H9 (cell line): ENCODE data around the gene NEURL3. TPM values are rescaled to one million over a fixed set of nuclear protein-coding genes. Genes with fewer than 3 reads are reported as not detected.

ENCODE experiments used
- DNase-seq: peaks from one replicate; pipeline ENCODE4 v3.0.0-alpha.2; 2017
- H2AFZ ChIP-seq: one replicate; pipeline ENCODE4 v1.6.1; 2013; ENCODE audit warnings: mild to moderate bottlenecking, low read length, control low read depth, moderate library complexity
- H2AK5ac ChIP-seq: 2 replicates; pipeline ENCODE4 v1.6.1; 2013; ENCODE audit warnings: low read length, control low read depth, mixed read lengths; ENCODE audit not compliant: insufficient read length
- H2BK120ac ChIP-seq: one replicate; pipeline ENCODE4 v1.6.1; 2013; ENCODE audit warnings: low read depth, mild to moderate bottlenecking, low read length, control low read depth, inconsistent platforms; ENCODE audit not compliant: poor library complexity, severe bottlenecking
- H2BK12ac ChIP-seq: 2 replicates; pipeline ENCODE4 v1.6.1; 2013; ENCODE audit warnings: low read length, control low read depth, mixed read lengths, low read depth; ENCODE audit not compliant: insufficient read length
- H2BK15ac ChIP-seq: 2 replicates; pipeline ENCODE4 v1.6.1; 2013; ENCODE audit warnings: low read depth, low read length, control low read depth
- H2BK20ac ChIP-seq: one replicate; pipeline ENCODE4 v1.6.1; 2013; ENCODE audit warnings: low read depth, mild to moderate bottlenecking, low read length, control low read depth, inconsistent platforms; ENCODE audit not compliant: poor library complexity, severe bottlenecking
- H2BK5ac ChIP-seq: 2 replicates; pipeline ENCODE4 v1.6.1; 2013; ENCODE audit warnings: low read length, control low read depth, mixed read lengths; ENCODE audit not compliant: insufficient read length
- H3K14ac ChIP-seq: 2 replicates; pipeline ENCODE4 v1.6.1; 2013; ENCODE audit warnings: low read length, control low read depth; ENCODE audit not compliant: insufficient read depth
- H3K18ac ChIP-seq: 2 replicates; pipeline ENCODE4 v1.6.1; 2013; ENCODE audit warnings: low read depth, mild to moderate bottlenecking, mixed read lengths, low read length, control low read depth; ENCODE audit not compliant: insufficient read length
- H3K23ac ChIP-seq: 2 replicates; pipeline ENCODE4 v1.6.1; 2013; ENCODE audit warnings: low read length, control low read depth, mixed read lengths, low read depth; ENCODE audit not compliant: insufficient read length
- H3K23me2 ChIP-seq: 2 replicates; pipeline ENCODE4 v1.6.1; 2013; ENCODE audit warnings: low read depth, mild to moderate bottlenecking, mixed read lengths, low read length, control low read depth; ENCODE audit not compliant: insufficient read length, poor library complexity, severe bottlenecking
- H3K27ac ChIP-seq: 2 replicates; pipeline ENCODE4 v1.5.1; 2013; ENCODE audit warnings: low read length, control low read depth, mixed read lengths, low read depth; ENCODE audit not compliant: insufficient read length
- H3K27me3 ChIP-seq: 2 replicates; pipeline ENCODE4 v1.6.1; 2013; ENCODE audit warnings: low read length, control low read depth, inconsistent platforms; ENCODE audit not compliant: insufficient read depth
- H3K4ac ChIP-seq: 2 replicates; pipeline ENCODE4 v1.6.1; 2013; ENCODE audit warnings: low read depth, mild to moderate bottlenecking, control low read depth, inconsistent platforms, low read length, moderate library complexity
- H3K4me1 ChIP-seq: 2 replicates; pipeline ENCODE4 v1.6.1; 2013; ENCODE audit warnings: low read length, control low read depth, inconsistent platforms; ENCODE audit not compliant: insufficient read depth
- H3K4me2 ChIP-seq: 2 replicates; pipeline ENCODE4 v1.6.1; 2013; ENCODE audit warnings: low read length, control low read depth, mixed read lengths; ENCODE audit not compliant: insufficient read length, insufficient read depth
- H3K56ac ChIP-seq: 2 replicates; pipeline ENCODE4 v1.6.1; 2013; ENCODE audit warnings: low read depth, mild to moderate bottlenecking, mixed read lengths, low read length, control low read depth; ENCODE audit not compliant: insufficient read length
- H3K79me1 ChIP-seq: 2 replicates; pipeline ENCODE4 v1.6.1; 2013; ENCODE audit warnings: low read depth, mild to moderate bottlenecking, moderate library complexity, low read length, control low read depth, inconsistent platforms; ENCODE audit not compliant: insufficient read depth, poor library complexity, severe bottlenecking
- H3K79me2 ChIP-seq: 2 replicates; pipeline ENCODE4 v1.6.1; 2013; ENCODE audit warnings: low read length, control low read depth, inconsistent platforms; ENCODE audit not compliant: insufficient read depth
- H3K9ac ChIP-seq: 2 replicates; pipeline ENCODE4 v1.6.1; 2013; ENCODE audit warnings: low read length, control low read depth, mixed read lengths; ENCODE audit not compliant: insufficient read length; ENCODE audit errors: extremely low read depth
- H3K9me3 ChIP-seq: one replicate; pipeline ENCODE4 v1.6.1; 2013; ENCODE audit warnings: low read depth, low read length, inconsistent platforms; ENCODE audit not compliant: control insufficient read depth
- H3T11ph ChIP-seq: one replicate; pipeline ENCODE4 v1.6.1; 2013; ENCODE audit warnings: mild to moderate bottlenecking, low read length, control low read depth, inconsistent platforms
- H4K20me1 ChIP-seq: one replicate; pipeline ENCODE4 v1.6.1; 2013; ENCODE audit not compliant: control insufficient read depth, insufficient read length, insufficient read depth
- H4K5ac ChIP-seq: 2 replicates; pipeline ENCODE4 v1.6.1; 2013; ENCODE audit warnings: low read depth, mild to moderate bottlenecking, mixed read lengths, low read length, control low read depth; ENCODE audit not compliant: insufficient read length
- H4K8ac ChIP-seq: replicated peaks from 2 replicates; pipeline ENCODE4 v1.6.1; 2013; ENCODE audit warnings: low read length, control low read depth, mixed read lengths, low read depth; ENCODE audit not compliant: insufficient read length
- H4K91ac ChIP-seq: 2 replicates; pipeline ENCODE4 v1.6.1; 2013; ENCODE audit warnings: low read depth, mild to moderate bottlenecking, moderate library complexity, mixed read lengths, low read length, control low read depth; ENCODE audit not compliant: insufficient read length
- H3K27ac Mint-ChIP-seq, 3 experiments: 2 replicates in 2 of 3; 3 replicates in 1 of 3; pipeline ENCODE4 v1.8.0; 2020 to 2021; ENCODE audit warnings: mixed read lengths in 3 of 3, mild to moderate bottlenecking in 1 of 3, moderate library complexity in 1 of 3
- H3K27me3 Mint-ChIP-seq: 2 replicates; pipeline ENCODE4 v1.8.0; 2021; ENCODE audit warnings: low read depth, mild to moderate bottlenecking, moderate library complexity, mixed read lengths
- H3K36me3 Mint-ChIP-seq, 3 experiments: 2 replicates in 2 of 3; 3 replicates in 1 of 3; pipeline ENCODE4 v1.8.0; 2020 to 2021; ENCODE audit warnings: low read depth in 3 of 3, mixed read lengths in 3 of 3; ENCODE audit not compliant: insufficient read depth in 1 of 3
- H3K4me1 Mint-ChIP-seq, 2 experiments: 2 replicates each; pipeline ENCODE4 v1.8.0; 2020; ENCODE audit warnings: mixed read lengths in 2 of 2
- H3K4me3 Mint-ChIP-seq, 2 experiments: 2 replicates in 1 of 2; 3 replicates in 1 of 2; pipeline ENCODE4 v1.8.0; 2020 to 2021; ENCODE audit warnings: mild to moderate bottlenecking in 2 of 2, mixed read lengths in 2 of 2, moderate library complexity in 1 of 2
- H3K9me3 Mint-ChIP-seq, 2 experiments: 2 replicates in 1 of 2; 3 replicates in 1 of 2; pipeline ENCODE4 v1.8.0; 2020; ENCODE audit warnings: mild to moderate bottlenecking in 2 of 2, mixed read lengths in 2 of 2, moderate library complexity in 1 of 2
- CTCF ChIP-seq: fragments of 200-600 bp; sonication (generic); conservative IDR thresholded peaks from 3 replicates; pipeline ENCODE4 v1.8.0; 2021; ENCODE audit warnings: antibody characterized with exemption, mild to moderate bottlenecking
- WGBS: extraction: QIAGEN DNeasy Blood & Tissue Kit; methylation state at CpG from one replicate; pipeline ENCODE4 v1.1.7; 2013; ENCODE audit warnings: missing lambda C conversion rate, low lambda C conversion rate, mixed read lengths; ENCODE audit not compliant: insufficient read length; ENCODE audit errors: extremely low coverage; 5-methylcytosine and 5-hydroxymethylcytosine counted together
- total RNA-seq: library from RNA; stranded (reverse); gene quantifications from 2 replicates; pipeline ENCODE4 v1.2.1, GENCODE V29; 2021

The NEURL3 gene
- total RNA-seq, 1 experiment from 2014 or later = not detected

- Histone ChIP-seq H2AFZ (no peak overlapping the region), H3K4me2 (peak overlapping the region; percentile 48), H3K9me3 (no peaks in the 10 kb centered on the region), H3K79me1 (no peaks in the 10 kb centered on the region), H3K4me1 (no peaks in the 10 kb centered on the region), H4K20me1 (no peaks in the 10 kb centered on the region), H3K18ac (no peak overlapping the region), H3K23ac (no peak overlapping the region), H3K27me3 (no peaks in the 10 kb centered on the region), H2AK5ac (no peak overlapping the region), H4K5ac (no peak overlapping the region), H4K8ac (no peak overlapping the region), H2BK120ac (no peak overlapping the region), H3T11ph (no peak overlapping the region), H2BK20ac (no peak overlapping the region), H2BK5ac (no peak overlapping the region), H2BK15ac (no peak overlapping the region), H3K23me2 (no peaks in the 10 kb centered on the region), H3K4ac (no peak overlapping the region), H4K91ac (no peak overlapping the region), H3K79me2 (no peaks in the 10 kb centered on the region), H3K56ac (no peak overlapping the region), H2BK12ac (no peak overlapping the region), H3K14ac (no peak overlapping the region), H3K9ac (no peak overlapping the region), H3K27ac (no peak overlapping the region)
- Mint-ChIP-seq H3K9me3 (peaks cover 4 to 5% of the 10 kb centered on the region in 2 experiments; a peak in 3 of 5 replicates), H3K27ac (peak overlapping the region; percentile 36 to 92 (median 63); a peak in 5 of 7 replicates), H3K4me3 (peak overlapping the region in 1 of 2 experiments; percentile 42; a peak in 4 of 5 replicates), H3K4me1 (peaks cover 11 to 18% of the 10 kb centered on the region in 2 experiments), H3K36me3 (peaks cover 4 to 10% (median 5%) of the 10 kb centered on the region in 3 experiments), H3K27me3 (peaks cover 19% of the 10 kb centered on the region)
- no peak for DNase-seq
- WGBS = no CpG with 5 or more reads among the region's 6 CpGs
- TF ChIP-seq CTCF = peak; percentile 30; the same call in 2 of the 3 replicates
These were observed 42.6 kb upstream of the NEURL3 start for GRCh38 chr2:96547731-96548171.
